HUDEP-2 (cell line): Measurements from ENCODE around the gene PHACTR1.
A peak's percentile ranks its signal among the peaks of the same experiment; 100 is the strongest.

Source experiments
- DNase-seq, 76 experiments: peaks; one replicate each; lab custom pipeline; 2025; ENCODE audit not compliant: unreplicated experiment in 76 of 76; lab: John Stamatoyannopoulos, UW

The PHACTR1 gene

GRCh38 chr6:13215390-13215789, 498.8 kb downstream of the PHACTR1 start:
- no peak for DNase-seq

DNA sequence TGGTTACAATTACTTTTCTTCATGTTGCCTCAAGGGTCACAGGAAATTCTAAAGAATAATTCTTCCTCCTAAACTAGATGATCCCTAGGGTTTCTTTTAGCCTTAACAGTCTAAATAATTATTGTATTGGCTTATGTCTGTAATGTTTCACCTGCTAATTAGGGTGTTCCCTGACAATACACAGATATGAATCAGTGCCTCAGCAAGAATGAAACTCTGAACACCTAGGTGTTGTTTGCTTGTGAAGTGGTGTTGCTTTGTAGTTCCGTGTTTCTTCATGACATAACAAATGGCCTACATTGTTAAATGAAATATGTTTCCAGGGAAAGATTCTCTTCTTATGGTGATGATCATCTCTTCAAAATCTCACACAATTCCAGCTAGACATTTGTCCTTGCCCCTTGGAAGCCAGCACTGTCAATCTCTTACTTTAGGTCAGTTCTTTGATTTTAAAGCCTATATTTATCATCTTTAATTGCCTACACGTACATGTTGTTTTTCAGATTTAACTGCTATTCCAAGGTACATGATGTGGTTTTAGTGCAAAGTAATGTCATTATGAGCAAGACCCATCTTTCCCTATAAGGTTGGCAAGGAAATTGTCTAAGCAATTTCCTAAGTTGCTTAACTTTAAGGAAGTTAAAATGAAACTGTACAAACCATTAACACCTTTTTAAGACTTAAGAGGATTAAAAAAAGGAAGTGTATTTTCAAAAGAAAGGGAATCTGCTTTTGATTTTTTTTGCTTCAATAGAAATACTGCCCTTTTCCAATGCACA, 499.9 kb downstream of the PHACTR1 start:
- DNase-seq = no peak

GRCh38 chr6:13217206-13217905, 500.8 kb downstream of the PHACTR1 start:
- no peak for DNase-seq

GRCh38 chr6:13220266-13220665, 503.7 kb downstream of the PHACTR1 start:
- DNase-seq = no peak

GRCh38 chr6:13222048-13222447, 505.5 kb downstream of the PHACTR1 start:
- DNase-seq = no peak

GRCh38 chr6:13226071-13226470, 509.5 kb downstream of the PHACTR1 start:
- DNase-seq = no peak

- no peak for DNase-seq
Observed at GRCh38 chr6:13228264-13229204, 512.0 kb downstream of the PHACTR1 start.

GRCh38 chr6:13229205-13230085, 512.9 kb downstream of the PHACTR1 start:
- peak in 7 of 76 experiments; percentile 4 to 38 (median 26) for DNase-seq

DNA sequence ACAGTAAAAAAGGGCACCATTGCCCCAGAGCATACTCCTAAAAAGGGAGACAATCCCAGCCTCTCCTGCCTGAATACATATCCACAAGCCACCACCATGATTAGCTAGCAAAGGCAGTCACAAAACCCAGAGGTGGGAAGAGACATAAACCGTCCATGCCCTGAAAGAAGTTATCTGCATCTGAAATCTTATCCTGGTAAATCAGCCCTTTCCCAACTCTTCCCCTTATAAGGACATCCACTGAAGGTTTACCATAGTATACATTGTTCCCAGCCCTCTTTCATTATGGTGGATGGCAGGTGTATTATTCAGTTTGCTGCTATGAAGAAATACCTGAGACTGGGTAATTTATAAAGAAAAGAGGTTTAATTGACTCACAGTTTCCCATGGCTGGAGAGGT, 516.5 kb downstream of the PHACTR1 start:
- no peak for DNase-seq

- no peak for DNase-seq
Observed at GRCh38 chr6:13234130-13234529, 517.6 kb downstream of the PHACTR1 start.

GRCh38 chr6:13235339-13235738, 518.8 kb downstream of the PHACTR1 start:
- no peak for DNase-seq

DNA sequence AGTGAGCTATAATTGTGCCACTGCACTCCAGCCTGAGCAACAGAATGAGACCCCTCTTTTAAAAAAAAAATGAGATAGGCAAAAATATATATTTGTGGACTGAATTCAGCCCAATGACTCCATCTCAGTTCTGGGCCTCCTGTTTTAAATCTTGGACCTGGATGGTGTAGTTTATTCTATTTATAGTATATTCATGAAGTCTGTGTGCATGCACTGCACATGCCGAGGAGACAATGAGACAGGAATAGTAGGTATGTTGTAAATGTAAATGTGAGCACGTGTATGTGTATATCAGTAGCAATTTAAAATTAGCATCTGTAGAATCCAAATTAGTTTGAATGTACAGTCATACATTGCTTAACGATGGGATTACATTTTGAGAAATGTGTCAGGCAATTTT, 520.8 kb downstream of the PHACTR1 start:
- no peak for DNase-seq

DNA sequence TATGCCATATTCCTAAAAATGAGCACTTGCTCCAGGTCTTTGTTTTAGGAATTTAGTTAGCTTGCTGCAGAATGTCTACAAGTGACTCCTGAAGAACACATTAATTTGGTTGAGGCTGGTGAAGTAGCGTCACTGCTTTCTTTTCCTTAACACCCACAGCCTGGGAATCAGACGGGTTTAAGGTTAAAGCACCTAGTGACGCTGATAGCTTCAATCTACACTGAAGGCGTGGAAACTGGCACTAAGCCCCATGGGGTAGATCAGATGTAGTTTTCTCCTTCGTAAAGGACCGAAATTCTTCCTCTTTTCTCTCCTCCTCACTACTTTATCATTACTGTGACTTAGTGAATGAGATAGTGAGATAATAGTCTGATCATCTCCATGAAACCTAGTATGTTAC, 521.5 kb downstream of the PHACTR1 start:
- no peak for DNase-seq

GRCh38 chr6:13238640-13239216, 522.2 kb downstream of the PHACTR1 start:
- no peak for DNase-seq

GRCh38 chr6:13239530-13240455, 523.2 kb downstream of the PHACTR1 start:
- no peak for DNase-seq

- DNase-seq = no peak
Observed at GRCh38 chr6:13241364-13241763, 524.8 kb downstream of the PHACTR1 start.

GRCh38 chr6:13242178-13242577, 525.6 kb downstream of the PHACTR1 start:
- DNase-seq = no peak

- DNase-seq = no peak
Observed at GRCh38 chr6:13242590-13242989, 526.0 kb downstream of the PHACTR1 start.

- DNase-seq = no peak
Observed at GRCh38 chr6:13243033-13243432, 526.5 kb downstream of the PHACTR1 start.
